K562 (cell line): ENCODE results near the gene ZNF782. TPM values are rescaled to one million over a fixed set of nuclear protein-coding genes. Genes with fewer than 3 reads are reported as not detected.

Experiments
- E2F8 ChIP-seq: fragments of 450-650 bp; IDR thresholded peaks from 2 replicates; pipeline ENCODE4 v1.7.1; 2018; ENCODE audit warnings: mild to moderate bottlenecking, low read depth; ENCODE audit not compliant: partially characterized antibody
- IRF2 ChIP-seq: sonication (generic); formaldehyde crosslinking; IDR thresholded peaks from 2 replicates; pipeline ENCODE4 v1.8.1; 2022; ENCODE audit warnings: mild to moderate bottlenecking, missing genetic modification reagents
- L3MBTL2 ChIP-seq: fragments of 450-650 bp; IDR thresholded peaks from 2 replicates; pipeline ENCODE4 v1.6.1; 2016; ENCODE audit warnings: mild to moderate bottlenecking, moderate library complexity
- RREB1 ChIP-seq: fragments of 250-450 bp; sonication (Bioruptor Pico); IDR thresholded peaks from 2 replicates; pipeline ENCODE4 v1.4.0; 2020
- SMC3 ChIP-seq: conservative IDR thresholded peaks from 2 replicates; pipeline ENCODE4 v1.6.1; 2011; ENCODE audit warnings: low read depth, low read length, improper control_type of control experiment; ENCODE audit not compliant: insufficient read depth
- ZNF239 ChIP-seq: fragments of 250-450 bp; sonication (Bioruptor Pico); IDR thresholded peaks from 2 replicates; pipeline ENCODE4 v1.4.0; 2020; ENCODE audit warnings: mild to moderate bottlenecking
- ZNF407 ChIP-seq: fragments of 450-650 bp; IDR thresholded peaks from 2 replicates; pipeline ENCODE4 v1.6.1; 2016; ENCODE audit warnings: low read depth
- polyA plus RNA-seq, 8 experiments: library from polyadenylated mRNA; depleted of rRNA in 4 of 8; stranded (reverse) in 5 of 8; unstranded in 3 of 8; fragments of >200 nt; fragmentation: Nextera tagmentation in 2 of 8; fragmentation: Illumina TruSeq in 1 of 8; extraction: Ambion mirVana in 2 of 8; extraction: Trizol in 1 of 8; gene quantifications; 2 replicates each; pipeline versions ENCODE4 v1.2.1 to v1.2.3, GENCODE V29; 2011 to 2014; ENCODE audit warnings: inconsistent platforms in 1 of 8, missing spikeins in 1 of 8
- total RNA-seq, 7 experiments: library from RNA; depleted of rRNA in 6 of 7; stranded (reverse); fragments of >200 nt in 6 of 7; fragmentation: Illumina TruSeq in 2 of 7; extraction: Trizol in 2 of 7; gene quantifications; 2 replicates each; pipeline versions ENCODE4 v1.2.1 to v1.2.3, GENCODE V29; 2011 to 2021; ENCODE audit warnings: low replicate concordance in 1 of 7
- TF ChIP-seq, protein P1 (sequence below): fragments of 250-450 bp; sonication (Bioruptor Pico); IDR thresholded peaks from 2 replicates; pipeline ENCODE4 v1.4.0; 2020; ENCODE audit warnings: mild to moderate bottlenecking

The ZNF782 gene
- total and polyA plus RNA-seq, 9 of the 15 experiments (the other 6 are each of a cell fraction or from before 2014, with no cell fraction given): 0.38 to 8.8 (median 4.5) TPM

DNA sequence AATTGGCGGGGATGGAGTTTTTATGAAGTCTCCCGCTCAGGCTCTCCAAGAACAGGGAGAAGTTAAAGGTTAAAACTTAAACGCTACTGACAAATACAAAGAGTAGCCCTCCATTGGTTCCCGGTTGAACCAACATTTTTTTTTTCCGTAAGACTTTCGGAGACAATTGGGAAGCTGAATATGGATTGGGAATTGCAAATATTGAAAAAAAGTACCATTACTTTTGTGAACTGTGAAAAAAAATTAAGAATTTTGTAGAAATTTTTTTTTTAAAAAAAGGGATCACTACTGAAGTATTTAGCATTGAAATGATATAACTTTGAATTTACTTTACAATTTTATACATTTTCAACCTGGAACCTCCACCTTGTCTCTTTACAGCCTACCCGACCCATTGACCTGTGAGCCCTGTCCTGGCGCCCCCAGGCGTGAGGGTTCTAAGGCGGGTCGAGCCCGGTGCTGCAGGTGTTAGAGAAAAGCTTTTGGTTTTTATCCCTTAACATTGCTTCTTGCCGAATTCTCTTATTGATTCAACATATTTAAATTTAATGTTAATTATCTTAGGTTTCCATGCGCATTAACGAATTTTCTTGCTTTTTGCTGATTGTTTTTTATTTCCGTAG is 448 bp upstream of the ZNF782 start (continued):
- no peak for TF ChIP-seq ZNF407
- no peak for TF ChIP-seq IRF2 (CRISPR knock-in tag)
- TF ChIP-seq RREB1 (CRISPR knock-in tag): no peak
- TF ChIP-seq, protein P1, sequence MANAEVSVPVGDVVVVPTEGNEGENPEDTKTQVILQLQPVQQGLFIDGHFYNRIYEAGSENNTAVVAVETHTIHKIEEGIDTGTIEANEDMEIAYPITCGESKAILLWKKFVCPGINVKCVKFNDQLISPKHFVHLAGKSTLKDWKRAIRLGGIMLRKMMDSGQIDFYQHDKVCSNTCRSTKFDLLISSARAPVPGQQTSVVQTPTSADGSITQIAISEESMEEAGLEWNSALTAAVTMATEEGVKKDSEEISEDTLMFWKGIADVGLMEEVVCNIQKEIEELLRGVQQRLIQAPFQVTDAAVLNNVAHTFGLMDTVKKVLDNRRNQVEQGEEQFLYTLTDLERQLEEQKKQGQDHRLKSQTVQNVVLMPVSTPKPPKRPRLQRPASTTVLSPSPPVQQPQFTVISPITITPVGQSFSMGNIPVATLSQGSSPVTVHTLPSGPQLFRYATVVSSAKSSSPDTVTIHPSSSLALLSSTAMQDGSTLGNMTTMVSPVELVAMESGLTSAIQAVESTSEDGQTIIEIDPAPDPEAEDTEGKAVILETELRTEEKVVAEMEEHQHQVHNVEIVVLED: no peak
- TF ChIP-seq L3MBTL2: peak; percentile 93
- TF ChIP-seq SMC3: no peak
- TF ChIP-seq E2F8: peak; percentile 67
- no peak for TF ChIP-seq ZNF239 (CRISPR knock-in tag)
